Subcutaneous adipose tissue (tissue), 4 donors: Measurements from ENCODE around the gene AADACL4. TPM values are rescaled to one million over a fixed set of nuclear protein-coding genes. Genes with fewer than 3 reads are reported as not detected.

Experiments used
- CTCF ChIP-seq: fragments of 450-650 bp; IDR thresholded peaks from one replicate; pipeline ENCODE4 v1.5.1; 2016; ENCODE audit warnings: low read depth, mild to moderate bottlenecking, control low read depth, antibody characterized with exemption, moderate library complexity
- total RNA-seq, 4 donors: library from RNA; depleted of rRNA; stranded (reverse); fragments of >200 nt; gene quantifications; one replicate each; pipeline ENCODE4 v1.1.0, GENCODE V29; 2016

The AADACL4 gene
- total RNA-seq, 4 donors from 2014 or later, result not detected

- TF ChIP-seq CTCF, result no peak
Measured at GRCh38 chr1:12621346-12622335, 22.2 kb upstream of the AADACL4 start.

GRCh38 chr1:12622506-12622905 is 21.4 kb upstream of the AADACL4 start:
- TF ChIP-seq CTCF, result no peak

- no peak for TF ChIP-seq CTCF
Measured at GRCh38 chr1:12625276-12625675, 18.6 kb upstream of the AADACL4 start.

- TF ChIP-seq CTCF, result no peak
Measured at GRCh38 chr1:12626888-12627287, 17.0 kb upstream of the AADACL4 start.

- TF ChIP-seq CTCF, result no peak
Measured at GRCh38 chr1:12627296-12627695, 16.6 kb upstream of the AADACL4 start.

GRCh38 chr1:12629511-12629956 is 14.4 kb upstream of the AADACL4 start:
- TF ChIP-seq CTCF, result no peak

- no peak for TF ChIP-seq CTCF
Measured at GRCh38 chr1:12629985-12630760, 13.7 kb upstream of the AADACL4 start.
